Stimulated activated CD4-positive, alpha-beta T cell treated with anti-CD3 and anti-CD28 coated beads, Interleukin-1b, Interleukin-23, amount 100 ng/mL, for 24 hours (primary cell): Measurements from ENCODE around the gene LIMK1.
A peak's percentile ranks its signal among the peaks of the same experiment; 100 is the strongest.
"Not testable (repeated sequence)": the region's sequence is repeated elsewhere in the genome, so short reads cannot be mapped to it uniquely, and the experiment has no call there.

Experiments used
- DNase-seq, 4 experiments: peaks; one replicate each; pipeline ENCODE4 v3.0.0-alpha.2; 2020; ENCODE audit warnings: low read depth in 4 of 4, low spot score in 1 of 4

Gene LIMK1

DNA sequence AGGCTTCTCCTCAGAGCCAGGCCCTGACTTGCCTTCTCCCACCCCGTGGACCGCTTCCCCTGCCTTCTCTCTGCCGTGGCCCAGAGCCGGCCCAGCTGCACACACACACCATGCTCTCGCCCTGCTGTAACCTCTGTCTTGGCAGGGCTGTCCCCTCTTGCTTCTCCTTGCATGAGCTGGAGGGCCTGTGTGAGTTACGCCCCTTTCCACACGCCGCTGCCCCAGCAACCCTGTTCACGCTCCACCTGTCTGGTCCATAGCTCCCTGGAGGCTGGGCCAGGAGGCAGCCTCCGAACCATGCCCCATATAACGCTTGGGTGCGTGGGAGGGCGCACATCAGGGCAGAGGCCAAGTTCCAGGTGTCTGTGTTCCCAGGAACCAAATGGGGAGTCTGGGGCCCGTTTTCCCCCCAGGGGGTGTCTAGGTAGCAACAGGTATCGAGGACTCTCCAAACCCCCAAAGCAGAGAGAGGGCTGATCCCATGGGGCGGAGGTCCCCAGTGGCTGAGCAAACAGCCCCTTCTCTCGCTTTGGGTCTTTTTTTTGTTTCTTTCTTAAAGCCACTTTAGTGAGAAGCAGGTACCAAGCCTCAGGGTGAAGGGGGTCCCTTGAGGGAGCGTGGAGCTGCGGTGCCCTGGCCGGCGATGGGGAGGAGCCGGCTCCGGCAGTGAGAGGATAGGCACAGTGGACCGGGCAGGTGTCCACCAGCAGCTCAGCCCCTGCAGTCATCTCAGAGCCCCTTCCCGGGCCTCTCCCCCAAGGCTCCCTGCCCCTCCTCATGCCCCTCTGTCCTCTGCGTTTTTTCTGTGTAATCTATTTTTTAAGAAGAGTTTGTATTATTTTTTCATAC lies 38.0 kb downstream of the LIMK1 start:
- no peak for DNase-seq

DNA sequence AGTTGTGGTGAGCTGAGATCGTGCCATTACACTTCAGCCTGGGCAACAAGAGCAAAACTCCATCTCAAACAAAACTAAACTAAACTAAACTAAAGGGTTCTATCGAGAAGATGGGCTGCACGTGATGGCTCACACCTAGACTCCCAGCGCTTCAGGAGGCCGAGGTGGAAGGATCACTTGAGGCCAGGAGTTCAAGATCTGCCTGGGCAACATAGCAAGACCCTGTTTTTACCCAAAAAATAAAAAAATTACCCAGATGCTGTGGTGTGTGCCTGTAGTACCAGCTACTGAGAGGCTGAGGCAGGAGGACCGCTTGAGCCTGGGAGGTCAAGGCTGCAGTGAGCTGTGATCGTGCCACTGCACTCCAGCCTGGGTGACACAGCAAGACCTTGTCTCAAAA lies 40.3 kb downstream of the LIMK1 start:
- not testable (repeated sequence) for DNase-seq

DNA sequence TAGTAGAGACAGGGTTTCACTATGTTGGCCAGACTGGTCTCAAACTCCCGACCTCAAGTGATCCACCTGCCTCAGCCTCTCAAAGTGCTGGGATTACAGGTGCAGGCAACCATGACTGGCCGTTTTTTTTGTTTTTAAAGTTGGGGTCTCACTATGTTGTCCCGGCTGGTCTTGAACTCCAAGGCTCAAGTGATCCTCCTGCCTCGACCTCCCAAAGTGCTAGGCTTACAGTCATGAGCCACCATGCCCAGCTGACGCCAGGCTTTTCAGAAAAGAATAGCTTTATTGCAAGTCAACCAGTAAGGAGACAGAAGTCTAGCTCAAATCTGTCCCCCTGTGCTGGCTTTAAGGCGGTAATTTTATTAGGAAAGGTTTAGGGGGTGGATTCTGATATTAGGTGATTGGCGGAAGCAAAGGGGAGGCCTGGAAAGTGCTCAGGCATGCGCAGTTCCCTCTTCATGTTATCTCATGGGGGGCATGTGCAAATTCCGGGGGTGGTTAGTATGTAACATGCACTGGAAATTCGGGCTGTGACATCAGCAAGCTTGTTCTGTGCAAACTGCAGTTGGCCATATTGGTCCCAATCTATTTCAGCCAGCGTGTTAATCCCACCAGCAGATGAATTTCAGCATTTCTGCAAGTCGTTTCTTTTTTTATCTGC lies 42.7 kb downstream of the LIMK1 start:
- DNase-seq, result no peak

DNA sequence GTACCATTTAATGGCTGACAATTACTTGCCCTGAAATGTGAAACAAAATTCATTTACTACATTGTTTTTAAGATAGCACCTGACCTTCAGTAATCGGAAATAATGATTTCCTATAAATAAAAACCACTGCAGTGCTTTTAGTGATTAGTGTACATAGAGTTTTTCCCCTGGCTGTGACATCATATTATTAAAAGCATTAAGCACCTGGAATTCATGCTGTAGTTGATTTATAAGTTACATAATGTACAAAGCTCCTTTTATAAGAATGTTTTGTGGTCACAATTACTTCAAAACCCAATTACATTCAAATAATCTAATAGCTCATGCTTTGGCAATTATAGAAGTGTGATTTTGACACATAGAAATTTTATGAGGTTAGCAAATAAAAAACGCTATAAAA lies 46.3 kb downstream of the LIMK1 start:
- no peak for DNase-seq

DNA sequence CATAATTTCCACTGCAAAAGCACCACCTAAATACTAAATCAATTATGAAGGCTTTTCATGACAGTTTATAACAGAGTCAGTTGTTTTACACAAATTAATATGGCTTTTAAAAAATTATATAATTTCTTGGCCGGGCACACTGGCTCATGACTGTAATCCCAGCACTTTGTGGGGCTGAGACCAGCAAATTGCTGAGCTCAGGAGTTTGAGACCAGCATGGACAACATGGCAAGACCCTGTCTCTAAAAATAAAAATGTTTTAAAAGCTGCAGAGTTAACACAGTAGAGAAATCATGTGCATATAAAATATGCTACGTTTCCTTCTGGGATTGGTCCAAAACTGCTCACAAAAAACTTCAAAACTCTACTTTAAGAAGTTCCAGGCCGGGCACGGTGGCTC lies 46.9 kb downstream of the LIMK1 start:
- DNase-seq, result no peak

DNA sequence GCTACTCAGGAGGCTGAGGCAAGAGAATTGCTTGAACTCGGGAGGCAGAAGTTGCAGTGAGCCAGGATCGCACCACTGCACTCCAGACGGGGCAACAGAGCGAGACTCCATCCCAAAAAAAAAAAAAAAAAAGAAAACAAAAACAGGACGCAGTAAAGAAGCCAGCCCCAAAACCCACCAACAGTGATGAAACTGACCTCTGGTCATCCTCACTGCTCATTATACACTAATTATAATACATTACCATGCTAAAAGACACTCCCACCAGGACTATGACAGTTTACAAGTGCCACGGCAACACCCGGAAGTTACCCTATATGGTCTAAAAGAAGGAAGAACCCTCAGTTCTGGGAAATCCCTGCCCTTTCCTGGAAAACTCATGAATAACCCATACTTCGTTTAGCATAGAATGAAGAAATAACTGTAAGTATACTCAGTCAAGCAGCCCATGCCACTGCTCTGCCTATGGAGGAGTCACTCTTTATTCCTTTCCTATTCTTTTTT lies 50.6 kb downstream of the LIMK1 start:
- peak in 1 of 4 experiments; percentile 2 for DNase-seq

DNA sequence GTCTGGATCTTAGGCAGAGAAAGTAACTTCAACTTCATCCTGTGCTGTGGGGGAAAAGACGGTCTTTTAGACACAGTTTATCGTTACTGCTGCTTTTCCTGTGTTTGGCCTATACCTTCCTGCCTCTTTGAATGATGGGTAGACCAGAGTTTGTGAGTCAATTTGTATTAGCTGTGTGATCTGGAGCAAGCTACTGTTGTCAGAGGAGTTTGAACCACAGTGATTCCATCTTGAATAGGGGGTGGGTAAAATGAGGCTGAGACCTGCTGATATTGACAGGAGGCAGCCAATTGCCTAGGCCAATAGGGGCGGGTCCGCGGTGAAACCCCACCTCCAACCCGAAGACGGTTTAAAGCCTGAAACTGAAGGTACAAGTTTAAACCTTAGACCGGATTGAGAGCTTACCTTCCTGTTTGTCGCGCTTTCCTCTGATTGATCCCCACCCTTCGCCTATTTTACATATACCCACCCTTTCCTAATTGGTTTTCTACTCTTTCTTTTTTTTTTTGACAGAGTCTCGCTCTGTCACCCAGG lies 54.8 kb downstream of the LIMK1 start:
- no peak for DNase-seq

DNA sequence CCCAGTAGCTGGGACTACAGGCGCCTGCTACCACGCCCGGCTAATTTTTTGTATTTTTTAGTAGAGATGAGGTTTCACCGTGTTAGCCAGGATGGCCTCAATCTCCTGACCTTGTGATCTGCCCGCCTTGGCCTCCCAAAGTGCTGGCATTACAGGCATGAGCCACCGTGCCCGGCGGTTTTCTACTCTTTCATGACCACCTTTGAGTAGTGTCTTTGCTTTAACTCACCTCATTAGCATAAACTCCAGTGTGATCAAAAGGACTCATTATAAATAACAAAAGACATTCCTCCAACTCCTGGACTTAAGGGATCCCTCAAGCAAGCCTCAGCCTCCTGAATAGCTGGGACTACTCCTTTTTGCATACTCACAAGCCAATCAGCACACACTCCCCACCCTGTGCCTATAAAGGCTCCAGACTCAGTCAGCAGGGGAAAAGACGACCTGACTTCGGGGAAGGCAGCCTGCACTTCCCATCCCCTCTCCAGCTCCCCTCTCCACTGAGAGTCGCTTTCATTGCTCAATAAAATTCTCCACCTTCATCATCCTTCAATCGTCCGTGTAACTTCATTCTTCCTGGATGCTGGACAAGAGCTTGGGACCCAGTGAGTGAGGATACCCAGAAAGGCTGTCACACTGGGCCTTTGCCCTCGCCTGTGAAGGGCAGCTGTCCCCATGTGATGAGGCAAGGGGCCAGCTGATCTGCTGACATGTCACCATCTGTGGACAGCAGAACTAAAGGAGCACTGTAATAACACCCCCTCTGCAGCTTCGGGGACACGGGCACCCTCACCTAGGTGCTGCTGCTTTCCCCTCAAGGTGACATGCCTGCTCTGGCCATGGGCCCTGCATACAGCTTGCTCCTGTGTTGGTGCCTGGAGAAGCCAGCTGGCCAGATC lies 55.6 kb downstream of the LIMK1 start:
- no peak for DNase-seq

DNA sequence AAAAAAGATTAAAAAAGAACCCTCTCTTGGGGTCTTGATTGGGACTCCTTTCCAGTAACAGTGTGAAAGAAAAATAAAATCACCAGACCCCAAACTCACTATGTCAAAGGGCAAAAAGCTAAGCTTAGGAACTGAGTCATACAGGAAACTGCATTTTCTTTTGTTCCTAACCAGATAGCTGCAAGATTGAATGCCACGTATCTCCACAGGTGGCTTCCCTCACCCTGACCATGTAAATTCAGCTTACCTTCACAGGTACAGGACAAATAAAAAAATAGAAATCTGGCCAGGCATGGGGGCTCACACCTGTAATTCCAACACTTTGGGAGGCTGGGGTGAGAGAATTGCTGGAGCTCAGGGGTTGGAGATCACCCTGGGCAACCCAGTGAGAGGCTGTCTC lies 58.1 kb downstream of the LIMK1 start:
- DNase-seq, result no peak

DNA sequence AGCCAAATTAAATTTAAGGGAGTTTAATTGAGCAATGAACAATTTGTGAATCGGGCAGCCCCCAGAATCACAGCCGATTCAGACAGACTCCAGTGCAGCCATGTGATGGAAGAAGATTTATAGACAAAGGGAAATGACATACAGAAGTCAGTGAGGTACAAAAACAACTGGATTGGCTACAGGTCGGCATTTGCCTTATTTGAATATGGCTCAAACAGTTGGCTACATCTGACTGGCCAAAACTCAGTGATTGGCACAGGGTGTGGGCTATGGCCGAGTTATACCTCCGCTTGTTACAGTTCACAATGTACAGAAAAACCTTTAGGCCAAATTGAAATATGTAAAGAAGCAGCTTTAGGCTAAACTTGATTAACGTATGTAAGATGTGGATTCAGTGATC lies 59.8 kb downstream of the LIMK1 start:
- DNase-seq, result no peak

DNA sequence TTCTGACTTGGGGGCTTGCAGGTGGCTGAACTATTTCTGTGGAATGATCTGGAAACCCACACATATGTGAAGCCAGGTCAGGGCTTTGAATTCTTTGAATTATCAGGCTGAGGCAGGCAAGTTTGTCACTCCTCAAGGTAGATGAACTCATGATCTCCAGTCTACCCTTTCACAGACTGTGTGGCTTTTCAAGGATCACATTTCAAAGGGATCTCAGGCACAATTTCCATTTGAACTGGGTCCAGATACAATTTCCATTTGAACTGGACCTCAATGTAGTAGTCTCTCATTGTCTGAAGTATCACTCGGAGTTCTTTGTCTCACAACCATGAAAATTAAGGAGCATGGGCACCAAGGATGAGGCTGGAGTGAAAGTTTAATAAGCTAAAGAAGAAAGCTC lies 64.9 kb downstream of the LIMK1 start:
- DNase-seq, result no peak

DNA sequence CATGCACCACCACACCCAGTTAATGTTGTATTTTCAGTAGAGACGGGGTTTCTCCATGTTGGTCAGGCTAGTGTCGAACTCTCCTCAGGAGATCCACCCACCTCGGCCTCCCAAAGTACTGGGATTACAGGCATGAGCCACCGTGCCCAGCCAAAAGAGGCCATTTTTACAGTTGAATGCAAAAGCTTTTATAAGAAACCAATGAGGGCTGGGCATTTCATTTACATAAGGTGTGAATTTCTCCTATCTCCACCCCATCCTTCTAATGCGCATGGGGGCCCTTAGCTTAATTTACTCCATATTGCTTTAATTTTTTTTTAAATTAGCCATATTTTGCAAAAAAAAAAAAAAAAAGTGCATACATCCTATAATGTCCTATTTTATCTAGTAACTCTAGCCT lies 65.5 kb downstream of the LIMK1 start:
- no peak for DNase-seq

DNA sequence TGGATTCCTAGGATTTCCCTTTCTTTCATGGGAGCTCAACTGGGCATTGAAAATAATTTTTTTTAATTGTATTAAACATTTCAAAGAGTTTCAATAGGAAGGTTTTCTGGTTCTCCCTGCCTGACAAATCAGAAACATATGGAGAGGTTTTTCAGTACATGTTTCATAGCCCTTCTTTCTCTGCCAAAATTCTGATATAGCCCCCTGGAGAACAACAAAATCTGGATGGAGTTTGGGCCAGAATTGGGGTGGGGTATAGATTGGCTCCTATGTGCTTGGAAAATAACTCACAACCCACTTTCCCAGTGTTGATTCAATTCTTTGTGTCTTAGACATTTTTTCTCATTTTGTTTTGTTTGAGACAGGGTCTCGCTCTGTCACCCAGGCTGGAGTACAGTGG lies 66.0 kb downstream of the LIMK1 start:
- DNase-seq, result no peak

DNA sequence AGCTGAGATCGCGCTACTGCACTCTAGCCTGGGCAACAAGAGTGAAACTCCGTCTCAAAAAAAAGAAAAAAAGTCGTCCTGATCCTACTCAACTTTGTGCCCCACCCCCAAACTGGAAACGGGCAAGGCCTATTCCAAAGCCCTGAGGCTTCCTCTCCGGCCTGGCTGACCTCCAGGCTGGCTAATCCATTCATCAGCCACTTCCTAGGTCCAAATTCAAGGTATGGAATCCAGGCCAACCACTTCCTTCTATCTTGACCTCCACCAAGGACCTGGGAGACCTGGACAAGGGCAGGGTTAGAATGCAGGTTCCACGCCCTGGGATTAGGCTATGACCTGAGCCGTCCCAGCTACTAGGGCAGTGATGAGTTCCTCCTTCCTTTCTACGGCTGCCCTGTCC lies 70.1 kb downstream of the LIMK1 start:
- no peak for DNase-seq

DNA sequence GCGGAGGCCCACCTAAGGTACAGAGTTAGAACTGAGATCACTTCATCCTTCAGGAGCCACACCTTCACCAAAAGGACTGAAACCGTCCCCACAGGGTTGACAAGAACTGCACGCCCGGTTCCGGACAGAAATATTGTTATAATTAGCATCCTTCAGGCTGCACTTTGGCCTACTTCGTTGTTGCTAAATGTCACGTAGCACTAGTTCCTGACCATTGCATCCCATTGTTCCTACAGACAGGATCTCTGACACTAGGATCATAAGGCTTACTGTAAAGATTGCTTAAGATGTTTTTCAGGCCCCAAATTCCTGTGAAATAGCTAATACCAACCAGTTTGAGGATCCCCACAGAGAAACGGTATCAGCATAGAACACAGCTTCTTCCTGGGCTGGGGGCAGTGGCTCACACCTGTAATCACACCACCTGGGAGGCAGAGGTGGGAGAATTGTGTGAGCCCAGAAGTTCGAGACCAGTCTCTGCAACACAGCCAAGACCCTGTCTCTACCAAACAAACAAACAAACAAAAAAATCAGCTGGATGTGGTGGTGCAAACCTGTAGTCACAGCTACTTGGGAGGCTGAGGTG lies 72.3 kb downstream of the LIMK1 start:
- no peak for DNase-seq

DNA sequence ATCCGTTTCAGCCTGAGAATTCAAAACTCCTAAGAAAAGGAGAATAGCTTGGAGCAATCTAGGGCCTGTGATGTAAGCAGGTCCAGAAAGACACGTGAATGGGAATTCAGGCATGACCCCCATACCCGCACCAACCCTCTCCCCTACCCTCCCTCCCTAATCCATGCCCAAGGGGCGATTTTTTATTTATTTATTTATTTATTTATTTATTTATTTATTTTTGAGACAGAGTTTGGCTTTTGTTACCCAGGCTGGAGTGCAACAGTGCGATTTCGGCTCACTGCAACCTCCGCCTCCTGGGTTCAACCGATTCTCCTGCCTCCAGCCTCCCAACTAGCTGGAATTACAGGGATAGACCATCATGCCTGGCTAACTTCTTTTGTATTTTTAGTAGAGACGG lies 74.0 kb downstream of the LIMK1 start:
- DNase-seq, result no peak

DNA sequence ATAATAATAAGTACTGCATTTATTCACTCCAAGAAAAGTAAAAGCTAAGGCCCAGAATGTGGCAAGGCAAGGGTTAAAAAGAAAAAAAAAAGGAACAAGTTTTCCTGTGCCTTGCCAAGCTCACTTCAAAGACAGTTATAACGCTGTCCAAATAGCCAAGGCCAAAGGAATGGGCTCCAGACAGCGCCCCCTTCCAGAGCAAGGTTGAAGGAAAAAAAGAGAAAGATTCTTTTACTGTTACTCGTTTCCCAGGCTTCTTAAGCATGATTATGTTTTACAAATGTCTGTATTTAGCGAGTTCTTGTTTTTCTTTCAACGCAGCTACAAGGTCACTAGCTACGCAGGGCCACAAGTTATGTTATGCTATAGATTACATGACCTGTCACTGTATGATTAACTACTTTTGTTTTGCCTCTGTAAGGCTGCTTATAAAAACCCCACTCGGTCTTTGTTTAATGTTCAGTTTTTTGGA lies 81.4 kb downstream of the LIMK1 start:
- DNase-seq, result no peak

DNA sequence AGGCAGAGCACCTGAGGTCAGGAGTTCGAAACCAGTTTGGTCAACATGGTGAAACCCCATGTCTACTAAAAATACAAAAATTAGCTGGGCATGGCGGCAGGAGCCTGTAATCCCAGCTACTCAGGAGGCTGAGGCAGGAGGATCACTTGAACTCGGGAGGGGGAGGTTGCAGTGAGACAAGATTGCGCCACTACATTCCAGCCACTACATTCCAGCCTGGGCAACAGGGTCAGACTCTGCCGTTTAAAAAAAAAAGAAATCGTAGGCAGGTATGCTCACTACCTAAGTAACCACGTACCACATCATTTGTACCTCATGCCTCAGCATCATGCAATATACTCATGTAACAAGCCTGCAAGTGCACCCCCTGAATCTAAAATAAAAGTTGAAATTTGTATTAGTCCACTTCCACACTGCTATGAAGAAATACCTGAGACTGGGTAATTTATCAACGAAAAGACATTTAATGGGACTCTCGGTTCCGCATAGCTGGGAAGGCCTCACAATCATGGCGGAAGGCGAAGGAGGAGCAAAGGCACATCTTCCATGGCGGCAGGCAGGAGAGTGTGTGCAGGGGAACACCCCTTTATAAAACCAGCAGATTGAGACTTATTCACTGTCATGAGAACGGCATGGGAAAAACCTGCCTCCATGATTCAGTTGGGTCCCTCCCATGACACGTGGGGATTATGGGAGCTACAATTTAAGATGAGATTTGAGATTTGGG lies 82.4 kb downstream of the LIMK1 start:
- DNase-seq, result no peak

DNA sequence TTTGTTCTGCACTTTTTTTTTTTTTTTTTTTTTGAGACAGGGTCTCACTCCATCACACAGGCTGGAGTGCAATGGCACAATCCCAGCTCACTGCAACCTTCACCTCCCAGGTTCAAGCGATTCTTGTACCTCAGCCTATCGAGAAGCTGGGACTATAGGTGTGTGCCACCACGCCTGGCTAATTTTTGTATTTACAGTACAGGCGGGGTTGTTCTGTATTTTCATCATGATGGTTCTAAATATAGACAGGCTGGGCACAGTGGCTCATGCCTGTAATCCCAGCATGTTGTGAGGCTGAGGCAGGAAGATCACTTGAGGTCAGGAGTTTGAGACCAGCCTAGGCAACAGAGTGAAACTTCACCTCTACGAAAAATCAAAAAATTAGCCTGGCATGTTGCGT lies 83.7 kb downstream of the LIMK1 start:
- DNase-seq, result not testable (repeated sequence)
